ENCODE results near the gene NRAP. TPM values are rescaled to one million over a fixed set of nuclear protein-coding genes. Genes with fewer than 3 reads are reported as not detected.
A peak's percentile ranks its signal among the peaks of the same experiment; 100 is the strongest.

The NRAP gene
- total and polyA plus RNA-seq, 2 of the 8 experiments (the other 6 are each of a cell fraction or from before 2014, with no cell fraction given): not detected

DNA sequence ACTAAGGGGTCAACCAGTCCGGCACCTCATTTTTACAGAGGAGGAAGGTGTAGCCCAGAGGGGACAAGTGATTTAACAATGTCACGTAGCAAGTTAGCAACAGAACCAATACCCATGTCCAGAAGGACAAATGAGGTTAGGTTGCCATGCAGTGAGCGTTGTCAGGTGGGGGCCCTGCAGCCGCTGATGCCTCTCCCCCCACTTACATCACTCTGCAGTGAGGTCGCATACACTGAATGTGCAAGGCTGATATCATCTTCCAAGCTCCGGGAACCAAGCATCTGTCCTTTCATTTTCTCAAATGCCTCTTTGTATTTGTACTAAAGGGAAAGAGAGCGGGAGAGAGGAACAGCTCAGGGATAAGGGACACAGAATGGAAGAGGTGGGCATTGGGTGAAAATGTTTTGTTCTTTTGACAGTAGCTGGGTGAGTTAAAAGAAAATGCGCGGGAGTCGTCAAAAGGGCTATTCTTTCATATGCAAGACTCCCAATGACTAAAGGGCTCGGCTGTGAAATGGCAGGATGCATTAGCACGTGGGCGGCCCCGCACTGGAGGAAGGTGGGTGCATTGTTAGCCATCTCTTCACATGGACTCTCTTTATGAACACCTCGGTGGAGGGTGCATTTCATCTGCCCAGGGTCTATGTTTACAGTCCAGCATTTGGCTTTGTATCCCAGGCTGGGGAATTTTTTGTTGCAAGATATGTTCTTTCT, 49.7 kb downstream of the NRAP start:
- H3K14ac ChIP-seq (ENCODE audit: insufficient read length): no peak overlapping the region
- no peak overlapping the region for H3K27ac ChIP-seq (ENCODE audit: low read depth, low read length)
- no peak overlapping the region for H2BK12ac ChIP-seq (ENCODE audit: low read depth, low read length)
- H3K23me2 ChIP-seq (ENCODE audit: low read depth, low read length): peaks cover 3% of the 10 kb centered on the region; the same call in 1 of the 2 replicates
- no peaks in the 10 kb centered on the region for H3K79me1 ChIP-seq (ENCODE audit: low read depth, low read length)
- H2BK20ac ChIP-seq (ENCODE audit: low read length): no peak overlapping the region
- 61% methylated on average over 15 of the region's 15 CpGs; no CpG with 5 or more reads in 1 of the 2 experiments for WGBS, 2 experiments (ENCODE audit: extremely low coverage in 1 of 2, insufficient coverage in 1 of 2, insufficient read length in 1 of 2, insufficient replicate concordance in 2 of 2, low coverage in 1 of 2, low lambda C conversion rate in 2 of 2, missing lambda C conversion rate in 1 of 2)
- H3K23ac ChIP-seq (ENCODE audit: insufficient read length): no peak overlapping the region
- H3K36me3 ChIP-seq (ENCODE audit: control insufficient read depth in 2 of 4, insufficient read depth in 4 of 4, low read length in 3 of 4): no peaks in the 10 kb centered on the region
- no peak overlapping the region for H2AK5ac ChIP-seq (ENCODE audit: low read depth, low read length)
- no peak overlapping the region for H4K5ac ChIP-seq (ENCODE audit: insufficient read length, low read depth, low read length)
- no peak overlapping the region for H3K9ac ChIP-seq (replicated peaks in 1 of 4; ENCODE audit: extremely low read depth in 1 of 4, low read depth in 3 of 4, low read length in 3 of 4)
- H3K27me3 ChIP-seq (replicated peaks in 1 of 4; ENCODE audit: control insufficient read depth in 3 of 4, extremely low read depth in 1 of 4, insufficient read depth in 3 of 4, low read length in 3 of 4): peaks cover 0 to 9% (median under 1%) of the 10 kb centered on the region in 4 experiments; a peak in 3 of 7 replicates
- no peak overlapping the region for H2BK120ac ChIP-seq (replicated peaks; ENCODE audit: low read depth, low read length)
- H3K4me2 ChIP-seq (ENCODE audit: insufficient read depth in 1 of 2, low read depth in 2 of 2, low read length in 2 of 2): peak overlapping the region in 1 of 2 experiments; percentile 7; a peak in 1 of 4 replicates
- no peaks in the 10 kb centered on the region for H3K79me2 ChIP-seq (ENCODE audit: control insufficient read depth in 1 of 2, insufficient read depth in 2 of 2, low read length in 2 of 2)
- no peaks in the 10 kb centered on the region for H4K20me1 ChIP-seq (replicated peaks in 1 of 2; ENCODE audit: control insufficient read depth in 1 of 2, insufficient read depth in 2 of 2, low read length in 2 of 2)
- H3K56ac ChIP-seq (replicated peaks; ENCODE audit: insufficient read length, low read depth, low read length): no peak overlapping the region
- no peak overlapping the region for H2BK5ac ChIP-seq (ENCODE audit: low read depth, low read length)
- H3K4me1 ChIP-seq (replicated peaks in 1 of 4; ENCODE audit: control insufficient read depth in 3 of 4, insufficient read depth in 4 of 4, low read length in 3 of 4): peaks cover 2 to 24% (median 22%) of the 10 kb centered on the region in 4 experiments
- no peak overlapping the region for H4K8ac ChIP-seq (ENCODE audit: extremely low read depth, insufficient read depth, low read length)
- H4K91ac ChIP-seq (replicated peaks; ENCODE audit: insufficient read length, low read length): no peak overlapping the region
- H3K4me3 ChIP-seq (ENCODE audit: extremely low read depth in 1 of 4, insufficient read depth in 2 of 4, low read depth in 3 of 4, low read length in 4 of 4): no peak overlapping the region
- POLR2A ChIA-PET (ENCODE audit: partially characterized antibody): no interaction called here
- DNase-seq (ENCODE audit: low read depth in 1 of 2, low spot score in 2 of 2) (no peak), FAIRE-seq (no peak)
- CTCF ChIA-PET (ENCODE audit: partially characterized antibody): interaction anchor here (4.3 kb wide), 1 partner anchor 14 kb away, joined by 33 read pairs; no protein-coding TSS in a partner anchor
- H2AFZ ChIP-seq (ENCODE audit: low read length): no peak overlapping the region
- no peaks in the 10 kb centered on the region for H3K9me3 ChIP-seq (ENCODE audit: insufficient read depth in 2 of 2, low read depth in 1 of 2, low read length in 1 of 2)
- no peak overlapping the region; the same call in 1 of the 2 replicates for H3K18ac ChIP-seq (ENCODE audit: extremely low read depth, low read length)
- TF ChIP-seq, protein P1, sequence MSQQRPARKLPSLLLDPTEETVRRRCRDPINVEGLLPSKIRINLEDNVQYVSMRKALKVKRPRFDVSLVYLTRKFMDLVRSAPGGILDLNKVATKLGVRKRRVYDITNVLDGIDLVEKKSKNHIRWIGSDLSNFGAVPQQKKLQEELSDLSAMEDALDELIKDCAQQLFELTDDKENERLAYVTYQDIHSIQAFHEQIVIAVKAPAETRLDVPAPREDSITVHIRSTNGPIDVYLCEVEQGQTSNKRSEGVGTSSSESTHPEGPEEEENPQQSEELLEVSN (IDR thresholded peaks at IDR 0.05): peak; percentile 93
- TF ChIP-seq, protein P2, sequence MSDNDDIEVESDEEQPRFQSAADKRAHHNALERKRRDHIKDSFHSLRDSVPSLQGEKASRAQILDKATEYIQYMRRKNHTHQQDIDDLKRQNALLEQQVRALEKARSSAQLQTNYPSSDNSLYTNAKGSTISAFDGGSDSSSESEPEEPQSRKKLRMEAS (IDR thresholded peaks at IDR 0.05): peak; percentile 87
- no peak for TF ChIP-seq POU5F1 (IDR thresholded peaks at IDR 0.05; ENCODE audit: low read depth, low read length)
- H2BK15ac ChIP-seq (ENCODE audit: low read length): no peak overlapping the region
- H3K4ac ChIP-seq (replicated peaks; ENCODE audit: insufficient read length, low read depth, low read length): no peak overlapping the region
